Naive thymus-derived CD4-positive, alpha-beta T cell (primary cell): ENCODE measurements around the gene MATN1. TPM values are rescaled to one million over a fixed set of nuclear protein-coding genes. Genes with fewer than 3 reads are reported as not detected.

Experiments
- ATAC-seq: fragments of 150-1000 bp; cut with Tn5 transposase; 2 replicates; pipeline ENCODE4 v1.10.0; 2021; ENCODE audit warnings: mild to moderate bottlenecking, moderate library complexity
- CTCF ChIA-PET: fragments of 350-600 bp; sonication (Branson Sonifier 250); formaldehyde crosslinking; loops from one replicate; lab custom pipeline; 2021; ENCODE audit warnings: antibody characterized with exemption; lab: Charles Lee
- POLR2A ChIA-PET: fragments of 350-600 bp; sonication (Branson Sonifier 250); formaldehyde crosslinking; loops from one replicate; lab custom pipeline; 2021; ENCODE audit warnings: antibody characterized with exemption, inconsistent platforms; lab: Charles Lee
- DNase-seq, 9 donors: peaks; one replicate each; pipeline versions ENCODE4 v3.0.0 to v3.0.0-alpha.2; 2020 to 2022; ENCODE audit warnings: mixed read lengths in 1 of 9
- H3K27ac ChIP-seq: one replicate; pipeline ENCODE4 v1.7.0; 2013; ENCODE audit warnings: mild to moderate bottlenecking, low read depth, low read length, moderate library complexity
- H3K27me3 ChIP-seq, 2 donors: one replicate each; pipeline ENCODE4 v1.7.0; 2013; ENCODE audit warnings: low read length in 2 of 2, mild to moderate bottlenecking in 2 of 2, moderate library complexity in 2 of 2; ENCODE audit not compliant: control insufficient read depth in 2 of 2, insufficient read depth in 2 of 2
- H3K36me3 ChIP-seq, 3 experiments: 1 replicate in 2 of 3; 2 replicates in 1 of 3; pipeline ENCODE4 v1.7.0; 2013; ENCODE audit warnings: low read length in 3 of 3, mild to moderate bottlenecking in 3 of 3, moderate library complexity in 1 of 3; ENCODE audit not compliant: insufficient read depth in 3 of 3, control insufficient read depth in 2 of 3
- H3K4me1 ChIP-seq, 2 donors: one replicate each; pipeline ENCODE4 v1.7.0; 2013; ENCODE audit warnings: low read length in 2 of 2, mild to moderate bottlenecking in 2 of 2, moderate library complexity in 1 of 2; ENCODE audit not compliant: control insufficient read depth in 2 of 2, insufficient read depth in 2 of 2
- H3K4me3 ChIP-seq: 2 replicates; pipeline ENCODE4 v1.7.0; 2013; ENCODE audit warnings: mild to moderate bottlenecking, low read length
- H3K9me3 ChIP-seq, 3 experiments: 1 replicate in 2 of 3; 2 replicates in 1 of 3; pipeline ENCODE4 v1.7.0; 2013; ENCODE audit warnings: low read length in 3 of 3; ENCODE audit not compliant: control insufficient read depth in 2 of 3
- H3K27ac Mint-ChIP-seq, 9 donors: one replicate each; pipeline ENCODE4 v1.8.0; 2020 to 2022; ENCODE audit warnings: mixed read lengths in 9 of 9, mild to moderate bottlenecking in 8 of 9, moderate library complexity in 5 of 9, inconsistent platforms in 2 of 9
- H3K27me3 Mint-ChIP-seq, 5 donors: one replicate each; pipeline ENCODE4 v1.8.0; 2021 to 2022; ENCODE audit warnings: mixed read lengths in 5 of 5, mild to moderate bottlenecking in 1 of 5
- H3K36me3 Mint-ChIP-seq, 5 donors: one replicate each; pipeline ENCODE4 v1.8.0; 2020 to 2022; ENCODE audit warnings: mixed read lengths in 5 of 5, mild to moderate bottlenecking in 3 of 5, inconsistent platforms in 1 of 5
- H3K4me1 Mint-ChIP-seq, 7 donors: one replicate each; pipeline ENCODE4 v1.8.0; 2020 to 2022; ENCODE audit warnings: mixed read lengths in 7 of 7, mild to moderate bottlenecking in 3 of 7, inconsistent platforms in 1 of 7
- H3K4me3 Mint-ChIP-seq, 10 donors: one replicate each; pipeline ENCODE4 v1.8.0; 2020 to 2022; ENCODE audit warnings: mild to moderate bottlenecking in 10 of 10, mixed read lengths in 10 of 10, moderate library complexity in 6 of 10, inconsistent platforms in 2 of 10
- H3K9me3 Mint-ChIP-seq, 11 donors: one replicate each; pipeline ENCODE4 v1.8.0; 2020 to 2022; ENCODE audit warnings: mixed read lengths in 11 of 11, mild to moderate bottlenecking in 4 of 11, inconsistent platforms in 1 of 11, moderate library complexity in 1 of 11
- intact Hi-C, 2 donors: fragments of 100-400 bp; cut with micrococcal nuclease; formaldehyde crosslinking; loops; one replicate each; pipeline ENCODE4 v1.15.1; 2023
- polyA plus RNA-seq, 2 donors: library from polyadenylated mRNA; unstranded; fragments of 300-500 nt; fragmentation: Illumina TruSeq; gene quantifications; one replicate each; pipeline ENCODE4 v1.2.3, GENCODE V29; 2021
- total RNA-seq, 6 experiments: library from RNA in 5 of 6; stranded (reverse) in 5 of 6; gene quantifications; 1 replicate in 5 of 6; 2 replicates in 1 of 6; pipeline ENCODE4 v1.2.3 and lab custom pipeline; 2021 to 2026

Gene MATN1
- total and polyA plus RNA-seq, 7 experiments from 2014 or later = 0.08 to 3.6 (median 0.22) TPM; not detected in 2

GRCh38 chr1:30712583-30712982, 10.8 kb downstream of the MATN1 start:
- H3K36me3 Mint-ChIP-seq = no peaks in the 10 kb centered on the region
- no peak overlapping the region for H3K27ac Mint-ChIP-seq
- peaks cover 0 to 25% (median 6%) of the 10 kb centered on the region in 5 donors for H3K27me3 Mint-ChIP-seq
- H3K4me1 Mint-ChIP-seq = peaks cover 0 to 10% (median 6%) of the 10 kb centered on the region in 7 donors
- no peaks in the 10 kb centered on the region for H3K4me1 ChIP-seq
- no peak overlapping the region for H3K4me3 ChIP-seq
- no peaks in the 10 kb centered on the region for H3K27me3 ChIP-seq
- ChIA-PET POLR2A (no interaction called here), CTCF (interaction anchor here (0.7 kb wide), 1 partner anchor 69 kb away, joined by 3 read pairs; no protein-coding TSS in a partner anchor)
- no peaks in the 10 kb centered on the region for H3K36me3 ChIP-seq
- no peak overlapping the region for H3K27ac ChIP-seq
- intact Hi-C loops = loop anchor here in 1 of 2 donors (10.0 kb wide), 1 partner anchor 352 kb away; the partner anchor contains the start of gene PUM1
- peaks cover 0 to 7% (median 0%) of the 10 kb centered on the region in 11 donors for H3K9me3 Mint-ChIP-seq
- DNase-seq (no peak), ATAC-seq (no peak)
- no peak overlapping the region for H3K4me3 Mint-ChIP-seq
- H3K9me3 ChIP-seq = peaks cover 0 to 9% (median 0%) of the 10 kb centered on the region in 3 experiments

- H3K36me3 Mint-ChIP-seq = no peaks in the 10 kb centered on the region
- H3K27me3 ChIP-seq = no peaks in the 10 kb centered on the region
- no peak overlapping the region for H3K4me3 ChIP-seq
- no peak overlapping the region for H3K27ac ChIP-seq
- DNase-seq = no peak
- intact Hi-C loops = loop anchor here in 1 of 2 donors (10.0 kb wide), 1 partner anchor 354 kb away; the partner anchor contains the start of gene PUM1
- ChIA-PET POLR2A (no interaction called here), CTCF (no interaction called here)
- H3K27me3 Mint-ChIP-seq = peaks cover 0 to 29% (median 6%) of the 10 kb centered on the region in 5 donors
- H3K4me1 ChIP-seq = no peaks in the 10 kb centered on the region
- H3K27ac Mint-ChIP-seq = no peak overlapping the region
- H3K9me3 ChIP-seq = peaks cover 0 to 3% (median 0%) of the 10 kb centered on the region in 3 experiments
- no peak for ATAC-seq
- no peaks in the 10 kb centered on the region for H3K36me3 ChIP-seq
- H3K9me3 Mint-ChIP-seq = peaks cover 0 to 4% (median 0%) of the 10 kb centered on the region in 11 donors
- no peak overlapping the region for H3K4me3 Mint-ChIP-seq
- peaks cover 0 to 4% (median 0%) of the 10 kb centered on the region in 7 donors for H3K4me1 Mint-ChIP-seq
Measured at GRCh38 chr1:30710407-30710806, 13.0 kb downstream of the MATN1 start.

- H3K27me3 ChIP-seq = no peaks in the 10 kb centered on the region
- ATAC-seq (no peak), DNase-seq (no peak)
- intact Hi-C loops = loop anchor here (1.0 to 10.0 kb wide), 3 partner anchors 324 to 1477 kb away; partner anchors contain the start of gene PTPRU (in 2 of the 2)
- Mint-ChIP-seq H3K4me3 (no peak overlapping the region), H3K9me3 (peaks cover 0 to 2% (median 0%) of the 10 kb centered on the region in 11 donors), H3K27ac (no peak overlapping the region), H3K36me3 (no peaks in the 10 kb centered on the region), H3K27me3 (peaks cover 0 to 29% (median 6%) of the 10 kb centered on the region in 5 donors), H3K4me1 (peaks cover 0 to 3% (median 0%) of the 10 kb centered on the region in 7 donors)
- H3K4me3 ChIP-seq = no peak overlapping the region
- no peaks in the 10 kb centered on the region for H3K4me1 ChIP-seq
- no peaks in the 10 kb centered on the region for H3K36me3 ChIP-seq
- H3K27ac ChIP-seq = no peak overlapping the region
- CTCF ChIA-PET = interaction anchor here (1.2 kb wide), 1 partner anchor 328 kb away, joined by 4 read pairs; no protein-coding TSS in a partner anchor
- H3K9me3 ChIP-seq = no peaks in the 10 kb centered on the region
- POLR2A ChIA-PET = interaction anchor here (0.8 kb wide), 1 partner anchor 1691 kb away, joined by 3 read pairs; no protein-coding TSS in a partner anchor
Measured at GRCh38 chr1:30708361-30708728, 15.0 kb downstream of the MATN1 start.

- peaks cover 0 to 2% (median 0%) of the 10 kb centered on the region in 11 donors for H3K9me3 Mint-ChIP-seq
- intact Hi-C loops = loop anchor here (1.0 to 10.0 kb wide), 3 partner anchors 323 to 1476 kb away; partner anchors contain the start of gene PTPRU (in 2 of the 2)
- peaks cover 0 to 3% (median 0%) of the 10 kb centered on the region in 7 donors for H3K4me1 Mint-ChIP-seq
- CTCF ChIA-PET = interaction anchor here (0.8 to 1.2 kb wide), 3 partner anchors 94 to 1504 kb away, joined by 3 to 4 read pairs (median 3); no protein-coding TSS in a partner anchor
- Histone ChIP-seq H3K4me1 (no peaks in the 10 kb centered on the region), H3K27me3 (no peaks in the 10 kb centered on the region), H3K4me3 (no peak overlapping the region), H3K9me3 (no peaks in the 10 kb centered on the region), H3K36me3 (no peaks in the 10 kb centered on the region), H3K27ac (no peak overlapping the region)
- no peak overlapping the region for H3K4me3 Mint-ChIP-seq
- POLR2A ChIA-PET = interaction anchor here (0.6 to 0.8 kb wide), 2 partner anchors 1690 to 1824 kb away, joined by 3 to 4 read pairs; no protein-coding TSS in a partner anchor
- H3K27ac Mint-ChIP-seq = peak overlapping the region in 1 of 9 donors; percentile 55
- peaks cover 0 to 28% (median 6%) of the 10 kb centered on the region in 5 donors for H3K27me3 Mint-ChIP-seq
- DNase-seq (peak in 7 of 9 donors; percentile 45 to 68 (median 54)), ATAC-seq (peak; percentile 82)
- H3K36me3 Mint-ChIP-seq = no peaks in the 10 kb centered on the region
Measured at GRCh38 chr1:30707412-30708360, 15.7 kb downstream of the MATN1 start.

GRCh38 chr1:30706528-30706927, 16.9 kb downstream of the MATN1 start:
- no peaks in the 10 kb centered on the region for H3K36me3 Mint-ChIP-seq
- Histone ChIP-seq H3K9me3 (no peaks in the 10 kb centered on the region), H3K4me3 (no peak overlapping the region), H3K4me1 (no peaks in the 10 kb centered on the region), H3K27ac (no peak overlapping the region), H3K27me3 (no peaks in the 10 kb centered on the region), H3K36me3 (no peaks in the 10 kb centered on the region)
- H3K9me3 Mint-ChIP-seq = no peaks in the 10 kb centered on the region
- ChIA-PET POLR2A (no interaction called here), CTCF (interaction anchor here (0.6 kb wide), 1 partner anchor 1464 kb away, joined by 5 read pairs; no protein-coding TSS in a partner anchor)
- ATAC-seq = no peak
- H3K27ac Mint-ChIP-seq = no peak overlapping the region
- peaks cover 0 to 3% (median 0%) of the 10 kb centered on the region in 7 donors for H3K4me1 Mint-ChIP-seq
- intact Hi-C loops = loop anchor here in 1 of 2 donors (10.0 kb wide), 1 partner anchor 322 kb away; no protein-coding TSS in a partner anchor
- H3K27me3 Mint-ChIP-seq = peaks cover 0 to 22% (median 6%) of the 10 kb centered on the region in 5 donors
- no peak for DNase-seq
- no peak overlapping the region for H3K4me3 Mint-ChIP-seq

- Mint-ChIP-seq H3K36me3 (no peaks in the 10 kb centered on the region), H3K4me1 (peaks cover 0 to 3% (median 0%) of the 10 kb centered on the region in 7 donors), H3K27ac (no peak overlapping the region), H3K27me3 (peaks cover 0 to 22% (median 6%) of the 10 kb centered on the region in 5 donors), H3K4me3 (no peak overlapping the region), H3K9me3 (no peaks in the 10 kb centered on the region)
- Histone ChIP-seq H3K27ac (no peak overlapping the region), H3K27me3 (no peaks in the 10 kb centered on the region), H3K4me1 (no peaks in the 10 kb centered on the region), H3K9me3 (no peaks in the 10 kb centered on the region), H3K36me3 (no peaks in the 10 kb centered on the region), H3K4me3 (no peak overlapping the region)
- ChIA-PET CTCF (no interaction called here), POLR2A (no interaction called here)
- ATAC-seq = no peak
- no peak for DNase-seq
- intact Hi-C loops = loop anchor here in 1 of 2 donors (10.0 kb wide), 1 partner anchor 321 kb away; no protein-coding TSS in a partner anchor
Measured at GRCh38 chr1:30705698-30706097, 17.7 kb downstream of the MATN1 start.
